A549 (cell line): ENCODE data around the gene IFNLR1. TPM values are rescaled to one million over a fixed set of nuclear protein-coding genes. Genes with fewer than 3 reads are reported as not detected.

Experiments used
- ATAC-seq, 2 experiments: fragments of 200-7000 bp in 1 of 2; fragments of >200 bp in 1 of 2; cut with Nextera tagmentation in 1 of 2; cut with Tn5 transposase in 1 of 2; 3 replicates each; pipeline versions ENCODE4 v1.8.0 to v1.9.1; 2018 to 2020; ENCODE audit warnings: mild to moderate bottlenecking in 1 of 2, moderate library complexity in 1 of 2
- CTCF ChIA-PET: fragments of 300-600 bp; sonication (Branson Sonifier 250); formaldehyde crosslinking; extraction: SDS; loops from one replicate; lab custom pipeline; 2021; ENCODE audit warnings: antibody characterized with exemption, inconsistent platforms; lab: Yijun Ruan, JAX
- POLR2A ChIA-PET: fragments of 350-600 bp; formaldehyde crosslinking; extraction: SDS; loops from one replicate; lab custom pipeline; 2021; ENCODE audit warnings: antibody characterized with exemption, inconsistent platforms; lab: Yijun Ruan, JAX
- DNase-seq, 2 experiments: peaks; one replicate each; pipeline versions ENCODE4 v3.0.0 to v3.0.0-alpha.2; 2011 to 2016; ENCODE audit warnings: low read depth in 1 of 2, low spot score in 1 of 2
- FAIRE-seq: peaks from 2 replicates; lab custom pipeline; 2011; peaks lifted over from hg19 to GRCh38; lab: Jason Lieb, UNC
- H3K27ac ChIP-seq, 2 experiments: fragments of >200 bp; sonication (Bioruptor Twin); formaldehyde crosslinking; 3 replicates each; pipeline ENCODE4 v1.5.1; 2016 to 2017
- H3K4me1 ChIP-seq: fragments of >200 bp; sonication (Bioruptor Twin); formaldehyde crosslinking; 3 replicates; pipeline ENCODE4 v1.6.1; 2016
- H3K4me2 ChIP-seq: fragments of >200 bp; sonication (Bioruptor Twin); formaldehyde crosslinking; 3 replicates; pipeline ENCODE4 v1.6.1; 2016
- H3K4me3 ChIP-seq: fragments of >200 bp; sonication (Bioruptor Twin); formaldehyde crosslinking; 3 replicates; pipeline ENCODE4 v1.5.1; 2016
- H3K9me3 ChIP-seq: fragments of >200 bp; sonication (Bioruptor Twin); formaldehyde crosslinking; 3 replicates; pipeline ENCODE4 v1.6.1; 2016
- BCL3 ChIP-seq: fragments of >200 bp; sonication (Bioruptor Twin); formaldehyde crosslinking; IDR thresholded peaks from 3 replicates; pipeline ENCODE4 v1.6.1; 2016
- CBX2 ChIP-seq: fragments of 200-600 bp; sonication (generic); IDR thresholded peaks from 2 replicates; pipeline ENCODE4 v1.6.1; 2016; ENCODE audit warnings: low read depth, mild to moderate bottlenecking, borderline replicate concordance
- CEBPB ChIP-seq, 2 experiments: fragments of >200 bp in 1 of 2; sonication (Bioruptor Twin) in 1 of 2; formaldehyde crosslinking in 1 of 2; IDR thresholded peaks; 2 replicates each; pipeline ENCODE4 v1.6.1; 2012 to 2016
- EHF ChIP-seq: fragments of 250-450 bp; sonication (Bioruptor Pico); IDR thresholded peaks from 2 replicates; pipeline ENCODE4 v1.5.0; 2020; ENCODE audit warnings: mild to moderate bottlenecking
- GATA3 ChIP-seq: IDR thresholded peaks from 2 replicates; pipeline ENCODE4 v1.6.1; 2012; ENCODE audit warnings: borderline replicate concordance
- HDAC2 ChIP-seq: fragments of 200-600 bp; sonication (generic); IDR thresholded peaks from 2 replicates; pipeline ENCODE4 v1.6.1; 2016
- HES2 ChIP-seq: fragments of >200 bp; sonication (Bioruptor Twin); formaldehyde crosslinking; IDR thresholded peaks from 2 replicates; pipeline ENCODE4 v1.6.1; 2016
- HMGXB4 ChIP-seq: fragments of 250-450 bp; sonication (Bioruptor Pico); IDR thresholded peaks from 2 replicates; pipeline ENCODE4 v1.5.0; 2021; ENCODE audit warnings: mild to moderate bottlenecking, moderate library complexity, borderline replicate concordance
- HOXB13 ChIP-seq: fragments of 250-450 bp; sonication (Bioruptor Pico); IDR thresholded peaks from 2 replicates; pipeline ENCODE4 v1.5.0; 2020; ENCODE audit warnings: low read depth, mild to moderate bottlenecking, moderate library complexity
- KDM1A ChIP-seq: fragments of 200-600 bp; sonication (generic); IDR thresholded peaks from 2 replicates; pipeline ENCODE4 v1.6.1; 2016; ENCODE audit warnings: low read depth, mild to moderate bottlenecking
- MYC ChIP-seq: IDR thresholded peaks from 2 replicates; pipeline ENCODE4 v1.6.1; 2012; ENCODE audit warnings: mild to moderate bottlenecking, inconsistent platforms, low read length, improper control_type of control experiment, borderline replicate concordance
- NFE2L2 ChIP-seq: fragments of 150-350 bp; conservative IDR thresholded peaks from 2 replicates; pipeline ENCODE4 v1.6.1; 2014; ENCODE audit warnings: low read length
- NPAS2 ChIP-seq: fragments of 250-450 bp; sonication (Bioruptor Pico); IDR thresholded peaks from 2 replicates; pipeline ENCODE4 v1.8.0; 2022; ENCODE audit warnings: mild to moderate bottlenecking, moderate library complexity, borderline replicate concordance
- PHF8 ChIP-seq: fragments of 200-600 bp; sonication (generic); IDR thresholded peaks from 2 replicates; pipeline ENCODE4 v1.6.1; 2016; ENCODE audit warnings: low read depth, mild to moderate bottlenecking, antibody characterized with exemption, moderate library complexity, borderline replicate concordance
- POLR2AphosphoS2 ChIP-seq: conservative IDR thresholded peaks from 2 replicates; pipeline ENCODE4 v1.6.1; 2012; ENCODE audit warnings: low read length, improper control_type of control experiment, inconsistent platforms
- RAD21 ChIP-seq, 2 experiments: fragments of >200 bp in 1 of 2; sonication (Bioruptor Twin) in 1 of 2; formaldehyde crosslinking in 1 of 2; IDR thresholded peaks in 1 of 2; conservative IDR thresholded peaks in 1 of 2; 2 replicates in 1 of 2; 3 replicates in 1 of 2; pipeline ENCODE4 v1.6.1; 2012 to 2018; ENCODE audit warnings: inconsistent platforms in 1 of 2
- RARB ChIP-seq: fragments of 250-450 bp; sonication (Bioruptor Pico); IDR thresholded peaks from 2 replicates; pipeline ENCODE4 v1.8.0; 2021; ENCODE audit warnings: mild to moderate bottlenecking, moderate library complexity
- RCOR1 ChIP-seq: fragments of 150-350 bp; IDR thresholded peaks from 2 replicates; pipeline ENCODE4 v1.6.1; 2014; ENCODE audit warnings: antibody characterized with exemption, low read length, low read depth
- SMC3 ChIP-seq: fragments of >200 bp; sonication (Bioruptor Twin); formaldehyde crosslinking; IDR thresholded peaks from 3 replicates; pipeline ENCODE4 v1.6.1; 2018; ENCODE audit warnings: inconsistent platforms
- WGBS: methylation state at CpG from one replicate; pipeline ENCODE4 v1.1.6; 2017; ENCODE audit errors: missing lambda C conversion rate; 5-methylcytosine and 5-hydroxymethylcytosine counted together
- polyA plus RNA-seq, 4 experiments: library from polyadenylated mRNA; depleted of rRNA in 3 of 4; stranded (reverse); fragments of >200 nt; fragmentation: RNase III in 1 of 4; extraction: RNeasy Plus Mini Kit Qiagen cat#74134 plus additional on column Dnase treatment in 1 of 4; gene quantifications; 2 replicates in 3 of 4; 3 replicates in 1 of 4; pipeline ENCODE4 v1.2.3, GENCODE V29; 2011 to 2017
- TF ChIP-seq, protein P1 (sequence below): fragments of >200 bp; sonication (Bioruptor Twin); formaldehyde crosslinking; IDR thresholded peaks from 3 replicates; pipeline ENCODE4 v1.5.1; 2016
- TF ChIP-seq, protein P2 (sequence below): fragments of 450-650 bp; IDR thresholded peaks from 2 replicates; pipeline ENCODE4 v1.6.1; 2014; ENCODE audit warnings: antibody characterized with exemption

Gene IFNLR1
- polyA plus RNA-seq, 2 of the 4 experiments (the other 2 are of a cell fraction) = 0.84 to 1.3 TPM

- WGBS = 96% methylated on average over 3 of the region's 3 CpGs
- ChIA-PET CTCF (interaction anchor here (0.6 to 1.6 kb wide), 2 partner anchors 33 to 781 kb away, joined by 3 to 5 read pairs; no protein-coding TSS in a partner anchor), POLR2A (no interaction called here)
- H3K4me1 ChIP-seq = peaks cover 9% of the 10 kb centered on the region
- TF ChIP-seq GATA3 (no peak), NPAS2 (CRISPR knock-in tag) (no peak)
- no peaks in the 10 kb centered on the region for H3K9me3 ChIP-seq
- no peak for FAIRE-seq
- no peak overlapping the region for H3K4me2 ChIP-seq
- DNase-seq = no peak
- H3K27ac ChIP-seq = no peak overlapping the region
- H3K4me3 ChIP-seq = no peak overlapping the region
- no peak for ATAC-seq
Measured at GRCh38 chr1:24231701-24232100, 44.6 kb upstream of the IFNLR1 start.

GRCh38 chr1:24228311-24228710, 41.2 kb upstream of the IFNLR1 start:
- H3K4me2 ChIP-seq = no peak overlapping the region
- H3K4me3 ChIP-seq = no peak overlapping the region
- FAIRE-seq = no peak
- no peak for DNase-seq
- H3K4me1 ChIP-seq = no peaks in the 10 kb centered on the region
- ATAC-seq = no peak
- TF ChIP-seq HMGXB4 = no peak
- TF ChIP-seq EHF (CRISPR knock-in tag) = no peak
- TF ChIP-seq SMC3 = no peak
- TF ChIP-seq GATA3 = no peak
- TF ChIP-seq CEBPB (IDR thresholded peaks at IDR 0.05) = no peak
- TF ChIP-seq HOXB13 (CRISPR knock-in tag) = no peak
- no peak for TF ChIP-seq RARB (CRISPR knock-in tag)
- TF ChIP-seq, protein P1, sequence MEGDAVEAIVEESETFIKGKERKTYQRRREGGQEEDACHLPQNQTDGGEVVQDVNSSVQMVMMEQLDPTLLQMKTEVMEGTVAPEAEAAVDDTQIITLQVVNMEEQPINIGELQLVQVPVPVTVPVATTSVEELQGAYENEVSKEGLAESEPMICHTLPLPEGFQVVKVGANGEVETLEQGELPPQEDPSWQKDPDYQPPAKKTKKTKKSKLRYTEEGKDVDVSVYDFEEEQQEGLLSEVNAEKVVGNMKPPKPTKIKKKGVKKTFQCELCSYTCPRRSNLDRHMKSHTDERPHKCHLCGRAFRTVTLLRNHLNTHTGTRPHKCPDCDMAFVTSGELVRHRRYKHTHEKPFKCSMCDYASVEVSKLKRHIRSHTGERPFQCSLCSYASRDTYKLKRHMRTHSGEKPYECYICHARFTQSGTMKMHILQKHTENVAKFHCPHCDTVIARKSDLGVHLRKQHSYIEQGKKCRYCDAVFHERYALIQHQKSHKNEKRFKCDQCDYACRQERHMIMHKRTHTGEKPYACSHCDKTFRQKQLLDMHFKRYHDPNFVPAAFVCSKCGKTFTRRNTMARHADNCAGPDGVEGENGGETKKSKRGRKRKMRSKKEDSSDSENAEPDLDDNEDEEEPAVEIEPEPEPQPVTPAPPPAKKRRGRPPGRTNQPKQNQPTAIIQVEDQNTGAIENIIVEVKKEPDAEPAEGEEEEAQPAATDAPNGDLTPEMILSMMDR = no peak
- TF ChIP-seq POLR2AphosphoS2 = no peak
- no peak for TF ChIP-seq KDM1A
- no peak for TF ChIP-seq CBX2
- TF ChIP-seq HDAC2 = no peak
- TF ChIP-seq PHF8 = no peak
- TF ChIP-seq, protein P2, sequence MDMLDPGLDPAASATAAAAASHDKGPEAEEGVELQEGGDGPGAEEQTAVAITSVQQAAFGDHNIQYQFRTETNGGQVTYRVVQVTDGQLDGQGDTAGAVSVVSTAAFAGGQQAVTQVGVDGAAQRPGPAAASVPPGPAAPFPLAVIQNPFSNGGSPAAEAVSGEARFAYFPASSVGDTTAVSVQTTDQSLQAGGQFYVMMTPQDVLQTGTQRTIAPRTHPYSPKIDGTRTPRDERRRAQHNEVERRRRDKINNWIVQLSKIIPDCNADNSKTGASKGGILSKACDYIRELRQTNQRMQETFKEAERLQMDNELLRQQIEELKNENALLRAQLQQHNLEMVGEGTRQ = no peak
- TF ChIP-seq BCL3 = no peak
- 66% methylated on average over 4 of the region's 4 CpGs for WGBS
- CTCF ChIA-PET = interaction anchor here (1.3 to 1.9 kb wide), 2 partner anchors 29 to 164 kb away, joined by 5 read pairs; no protein-coding TSS in a partner anchor
- POLR2A ChIA-PET = no interaction called here
- no peaks in the 10 kb centered on the region for H3K9me3 ChIP-seq
- no peak overlapping the region for H3K27ac ChIP-seq

GRCh38 chr1:24226749-24227148, 39.7 kb upstream of the IFNLR1 start:
- no peak overlapping the region for H3K4me3 ChIP-seq
- no peaks in the 10 kb centered on the region for H3K9me3 ChIP-seq
- FAIRE-seq = no peak
- TF ChIP-seq RAD21 (conservative IDR thresholded peaks at IDR 0.05 in 1 of 2, IDR thresholded peaks at IDR 0.05 in 1 of 2) = no peak
- no peak for TF ChIP-seq BCL3
- no peak for TF ChIP-seq RARB (CRISPR knock-in tag)
- TF ChIP-seq NFE2L2 = no peak
- no peak for TF ChIP-seq HES2
- no peak for TF ChIP-seq MYC
- TF ChIP-seq HDAC2 = no peak
- no peak for TF ChIP-seq RCOR1
- TF ChIP-seq, all 56 proteins: peak for 0
- H3K4me2 ChIP-seq = no peak overlapping the region
- ATAC-seq = no peak
- H3K27ac ChIP-seq = no peak overlapping the region
- POLR2A ChIA-PET = no interaction called here
- no peak for DNase-seq
- CTCF ChIA-PET = interaction anchor here (1.3 to 1.9 kb wide), 2 partner anchors 25 to 165 kb away, joined by 4 to 5 read pairs; no protein-coding TSS in a partner anchor
- 73% methylated on average over 5 of the region's 5 CpGs for WGBS
- no peaks in the 10 kb centered on the region for H3K4me1 ChIP-seq
